ENCODE measurements around the gene SLC35E4.

DNA sequence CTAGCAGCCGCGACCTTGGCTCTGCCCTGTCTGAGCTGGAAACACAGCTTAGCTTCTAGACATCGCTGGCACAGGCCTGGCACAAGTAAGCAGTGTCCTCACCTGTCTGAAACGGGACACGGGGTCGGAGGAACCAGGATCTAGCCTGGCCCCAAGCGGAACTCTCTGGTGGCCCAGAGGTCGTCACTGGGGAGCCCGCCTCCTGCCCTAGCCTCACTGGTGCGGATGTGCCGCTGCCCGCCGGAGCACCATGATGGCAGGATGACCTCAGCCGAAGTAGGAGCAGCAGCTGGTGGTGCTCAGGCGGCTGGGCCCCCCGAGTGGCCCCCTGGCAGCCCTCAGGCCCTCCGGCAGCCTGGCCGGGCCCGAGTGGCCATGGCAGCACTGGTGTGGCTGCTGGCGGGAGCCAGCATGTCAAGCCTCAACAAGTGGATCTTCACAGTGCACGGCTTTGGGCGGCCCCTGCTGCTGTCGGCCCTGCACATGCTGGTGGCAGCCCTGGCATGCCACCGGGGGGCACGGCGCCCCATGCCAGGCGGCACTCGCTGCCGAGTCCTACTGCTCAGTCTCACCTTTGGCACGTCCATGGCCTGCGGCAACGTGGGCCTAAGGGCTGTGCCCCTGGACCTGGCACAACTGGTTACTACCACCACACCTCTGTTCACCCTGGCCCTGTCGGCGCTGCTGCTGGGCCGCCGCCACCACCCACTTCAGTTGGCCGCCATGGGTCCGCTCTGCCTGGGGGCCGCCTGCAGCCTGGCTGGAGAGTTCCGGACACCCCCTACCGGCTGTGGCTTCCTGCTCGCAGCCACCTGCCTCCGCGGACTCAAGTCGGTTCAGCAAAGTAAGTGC, 871 bp downstream of the SLC35E4 start:
- no peak for TF ChIP-seq EZH2 (IDR thresholded peaks at IDR 0.05; ENCODE audit: borderline replicate concordance)
- TF ChIP-seq EZH2phosphoT487 (IDR thresholded peaks at IDR 0.05; ENCODE audit: low read depth, severe bottlenecking, unreplicated experiment), result no peak
- TF ChIP-seq, protein P1, sequence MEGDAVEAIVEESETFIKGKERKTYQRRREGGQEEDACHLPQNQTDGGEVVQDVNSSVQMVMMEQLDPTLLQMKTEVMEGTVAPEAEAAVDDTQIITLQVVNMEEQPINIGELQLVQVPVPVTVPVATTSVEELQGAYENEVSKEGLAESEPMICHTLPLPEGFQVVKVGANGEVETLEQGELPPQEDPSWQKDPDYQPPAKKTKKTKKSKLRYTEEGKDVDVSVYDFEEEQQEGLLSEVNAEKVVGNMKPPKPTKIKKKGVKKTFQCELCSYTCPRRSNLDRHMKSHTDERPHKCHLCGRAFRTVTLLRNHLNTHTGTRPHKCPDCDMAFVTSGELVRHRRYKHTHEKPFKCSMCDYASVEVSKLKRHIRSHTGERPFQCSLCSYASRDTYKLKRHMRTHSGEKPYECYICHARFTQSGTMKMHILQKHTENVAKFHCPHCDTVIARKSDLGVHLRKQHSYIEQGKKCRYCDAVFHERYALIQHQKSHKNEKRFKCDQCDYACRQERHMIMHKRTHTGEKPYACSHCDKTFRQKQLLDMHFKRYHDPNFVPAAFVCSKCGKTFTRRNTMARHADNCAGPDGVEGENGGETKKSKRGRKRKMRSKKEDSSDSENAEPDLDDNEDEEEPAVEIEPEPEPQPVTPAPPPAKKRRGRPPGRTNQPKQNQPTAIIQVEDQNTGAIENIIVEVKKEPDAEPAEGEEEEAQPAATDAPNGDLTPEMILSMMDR (IDR thresholded peaks at IDR 0.05; ENCODE audit: poor library complexity), result no peak

Measured in hepatocyte (in vitro differentiated cells).